A549 (cell line): ENCODE results near the gene ROS1. TPM values are rescaled to one million over a fixed set of nuclear protein-coding genes. Genes with fewer than 3 reads are reported as not detected.

Experiments used
- ATAC-seq, 2 experiments: fragments of 200-7000 bp in 1 of 2; fragments of >200 bp in 1 of 2; cut with Nextera tagmentation in 1 of 2; cut with Tn5 transposase in 1 of 2; 3 replicates each; pipeline versions ENCODE4 v1.8.0 to v1.9.1; 2018 to 2020; ENCODE audit warnings: mild to moderate bottlenecking in 1 of 2, moderate library complexity in 1 of 2
- CTCF ChIA-PET: fragments of 300-600 bp; sonication (Branson Sonifier 250); formaldehyde crosslinking; extraction: SDS; loops from one replicate; lab custom pipeline; 2021; ENCODE audit warnings: antibody characterized with exemption, inconsistent platforms; lab: Yijun Ruan, JAX
- POLR2A ChIA-PET: fragments of 350-600 bp; formaldehyde crosslinking; extraction: SDS; loops from one replicate; lab custom pipeline; 2021; ENCODE audit warnings: antibody characterized with exemption, inconsistent platforms; lab: Yijun Ruan, JAX
- DNase-seq, 2 experiments: peaks; one replicate each; pipeline versions ENCODE4 v3.0.0 to v3.0.0-alpha.2; 2011 to 2016; ENCODE audit warnings: low read depth in 1 of 2, low spot score in 1 of 2
- FAIRE-seq: peaks from 2 replicates; lab custom pipeline; 2011; peaks lifted over from hg19 to GRCh38; lab: Jason Lieb, UNC
- H3K27ac ChIP-seq, 2 experiments: fragments of >200 bp; sonication (Bioruptor Twin); formaldehyde crosslinking; 3 replicates each; pipeline ENCODE4 v1.5.1; 2016 to 2017
- H3K4me1 ChIP-seq: fragments of >200 bp; sonication (Bioruptor Twin); formaldehyde crosslinking; 3 replicates; pipeline ENCODE4 v1.6.1; 2016
- H3K4me2 ChIP-seq: fragments of >200 bp; sonication (Bioruptor Twin); formaldehyde crosslinking; 3 replicates; pipeline ENCODE4 v1.6.1; 2016
- H3K4me3 ChIP-seq: fragments of >200 bp; sonication (Bioruptor Twin); formaldehyde crosslinking; 3 replicates; pipeline ENCODE4 v1.5.1; 2016
- H3K9me3 ChIP-seq: fragments of >200 bp; sonication (Bioruptor Twin); formaldehyde crosslinking; 3 replicates; pipeline ENCODE4 v1.6.1; 2016
- BHLHE40 ChIP-seq: IDR thresholded peaks from 2 replicates; pipeline ENCODE4 v1.6.1; 2012; ENCODE audit warnings: low read depth, low read length, inconsistent platforms
- CBX2 ChIP-seq: fragments of 200-600 bp; sonication (generic); IDR thresholded peaks from 2 replicates; pipeline ENCODE4 v1.6.1; 2016; ENCODE audit warnings: low read depth, mild to moderate bottlenecking, borderline replicate concordance
- CBX8 ChIP-seq: fragments of 200-600 bp; sonication (generic); IDR thresholded peaks from 2 replicates; pipeline ENCODE4 v1.6.1; 2016
- CHD2 ChIP-seq: fragments of 150-350 bp; IDR thresholded peaks from 2 replicates; pipeline ENCODE4 v1.6.1; 2014; ENCODE audit warnings: low read length; ENCODE audit not compliant: partially characterized antibody
- E2F6 ChIP-seq: IDR thresholded peaks from 2 replicates; pipeline ENCODE4 v1.6.1; 2012; ENCODE audit warnings: low read depth, borderline replicate concordance
- GATA3 ChIP-seq: IDR thresholded peaks from 2 replicates; pipeline ENCODE4 v1.6.1; 2012; ENCODE audit warnings: borderline replicate concordance
- HMGXB4 ChIP-seq: fragments of 250-450 bp; sonication (Bioruptor Pico); IDR thresholded peaks from 2 replicates; pipeline ENCODE4 v1.5.0; 2021; ENCODE audit warnings: mild to moderate bottlenecking, moderate library complexity, borderline replicate concordance
- HOXB13 ChIP-seq: fragments of 250-450 bp; sonication (Bioruptor Pico); IDR thresholded peaks from 2 replicates; pipeline ENCODE4 v1.5.0; 2020; ENCODE audit warnings: low read depth, mild to moderate bottlenecking, moderate library complexity
- JUN ChIP-seq, 2 experiments: fragments of >200 bp; sonication (Bioruptor Twin); formaldehyde crosslinking; IDR thresholded peaks; 2 replicates in 1 of 2; 3 replicates in 1 of 2; pipeline ENCODE4 v1.6.1; 2016 to 2017
- JUNB ChIP-seq: fragments of >200 bp; sonication (Bioruptor Twin); formaldehyde crosslinking; IDR thresholded peaks from 2 replicates; pipeline ENCODE4 v1.6.1; 2016
- KDM1A ChIP-seq: fragments of 200-600 bp; sonication (generic); IDR thresholded peaks from 2 replicates; pipeline ENCODE4 v1.6.1; 2016; ENCODE audit warnings: low read depth, mild to moderate bottlenecking
- MAZ ChIP-seq: fragments of 150-350 bp; IDR thresholded peaks from 2 replicates; pipeline ENCODE4 v1.6.1; 2014; ENCODE audit warnings: antibody characterized with exemption, low read depth, low read length, borderline replicate concordance
- MYC ChIP-seq: IDR thresholded peaks from 2 replicates; pipeline ENCODE4 v1.6.1; 2012; ENCODE audit warnings: mild to moderate bottlenecking, inconsistent platforms, low read length, improper control_type of control experiment, borderline replicate concordance
- NFE2L2 ChIP-seq: fragments of 150-350 bp; conservative IDR thresholded peaks from 2 replicates; pipeline ENCODE4 v1.6.1; 2014; ENCODE audit warnings: low read length
- NR3C1 ChIP-seq: fragments of >200 bp; sonication (Bioruptor Twin); formaldehyde crosslinking; IDR thresholded peaks from 3 replicates; pipeline ENCODE4 v1.6.1; 2017
- POLR2A ChIP-seq: IDR thresholded peaks from 2 replicates; pipeline ENCODE4 v1.6.1; 2012; ENCODE audit warnings: mild to moderate bottlenecking, low read length
- REST ChIP-seq: fragments of 200-600 bp; sonication (generic); IDR thresholded peaks from 2 replicates; pipeline ENCODE4 v1.6.1; 2016; ENCODE audit warnings: antibody characterized with exemption, mild to moderate bottlenecking, moderate library complexity
- SMC3 ChIP-seq: fragments of >200 bp; sonication (Bioruptor Twin); formaldehyde crosslinking; IDR thresholded peaks from 3 replicates; pipeline ENCODE4 v1.6.1; 2018; ENCODE audit warnings: inconsistent platforms
- SREBF2 ChIP-seq: fragments of 450-650 bp; IDR thresholded peaks from 2 replicates; pipeline ENCODE4 v1.6.1; 2014; ENCODE audit warnings: mild to moderate bottlenecking, moderate library complexity
- TP53 ChIP-seq: fragments of 250-450 bp; sonication (Bioruptor Pico); IDR thresholded peaks from 2 replicates; pipeline ENCODE4 v1.5.0; 2021; ENCODE audit warnings: mild to moderate bottlenecking, moderate library complexity
- ZNF302 ChIP-seq: fragments of 250-450 bp; sonication (Bioruptor Pico); IDR thresholded peaks from 2 replicates; pipeline ENCODE4 v1.9.0; 2021; ENCODE audit warnings: inconsistent platforms, mild to moderate bottlenecking, moderate library complexity
- WGBS: methylation state at CpG from one replicate; pipeline ENCODE4 v1.1.6; 2017; ENCODE audit errors: missing lambda C conversion rate; 5-methylcytosine and 5-hydroxymethylcytosine counted together
- polyA plus RNA-seq, 4 experiments: library from polyadenylated mRNA; depleted of rRNA in 3 of 4; stranded (reverse); fragments of >200 nt; fragmentation: RNase III in 1 of 4; extraction: RNeasy Plus Mini Kit Qiagen cat#74134 plus additional on column Dnase treatment in 1 of 4; gene quantifications; 2 replicates in 3 of 4; 3 replicates in 1 of 4; pipeline ENCODE4 v1.2.3, GENCODE V29; 2011 to 2017

The ROS1 gene
- polyA plus RNA-seq, 2 of the 4 experiments (the other 2 are of a cell fraction) = 0.17 to 0.18 TPM

GRCh38 chr6:117423754-117424153, 2.0 kb downstream of the ROS1 start:
- ChIA-PET CTCF (interaction anchor here (0.7 kb wide), 1 partner anchor 132 kb away, joined by 5 read pairs; no protein-coding TSS in a partner anchor), POLR2A (no interaction called here)
- 45% methylated on average over 3 of the region's 3 CpGs for WGBS
- no peak for ATAC-seq
- no peak for TF ChIP-seq NR3C1
- TF ChIP-seq MAZ = no peak
- no peak for TF ChIP-seq HMGXB4 (CRISPR knock-in tag)
- no peak for TF ChIP-seq SMC3
- no peak for TF ChIP-seq TP53 (CRISPR knock-in tag)
- no peak for TF ChIP-seq NFE2L2
- no peak for TF ChIP-seq HOXB13 (CRISPR knock-in tag)
- TF ChIP-seq BHLHE40 = no peak
- TF ChIP-seq POLR2A = no peak
- no peak for TF ChIP-seq CBX8
- no peak for TF ChIP-seq REST
- TF ChIP-seq E2F6 = no peak
- TF ChIP-seq, all 56 proteins: peak for 0
- FAIRE-seq = no peak
- no peak for DNase-seq
- Histone ChIP-seq H3K4me2 (no peak overlapping the region), H3K4me1 (peaks cover 13% of the 10 kb centered on the region; the same call in 2 of the 3 replicates), H3K4me3 (no peak overlapping the region), H3K27ac (peak overlapping the region in 1 of 2 experiments; percentile 33; a peak in 1 of 6 replicates), H3K9me3 (no peaks in the 10 kb centered on the region; the same call in 2 of the 3 replicates)

GRCh38 chr6:117418320-117418719, 7.4 kb downstream of the ROS1 start:
- FAIRE-seq (no peak), ATAC-seq (no peak), DNase-seq (no peak)
- Histone ChIP-seq H3K4me1 (peaks cover 14% of the 10 kb centered on the region; the same call in 2 of the 3 replicates), H3K9me3 (no peaks in the 10 kb centered on the region), H3K4me2 (no peak overlapping the region), H3K4me3 (no peak overlapping the region), H3K27ac (no peak overlapping the region)
- POLR2A ChIA-PET = no interaction called here
- TF ChIP-seq MYC = no peak
- no peak for TF ChIP-seq SREBF2
- TF ChIP-seq GATA3 = no peak
- TF ChIP-seq JUNB = no peak
- no peak for TF ChIP-seq CHD2
- no peak for TF ChIP-seq REST
- TF ChIP-seq KDM1A = no peak
- TF ChIP-seq CBX2 = no peak
- TF ChIP-seq SMC3 = no peak
- TF ChIP-seq JUN (IDR thresholded peaks at IDR 0.05) = no peak
- TF ChIP-seq ZNF302 (CRISPR knock-in tag) = no peak
- TF ChIP-seq BHLHE40 = no peak
- CTCF ChIA-PET = no interaction called here
- 70% methylated on average over 4 of the region's 4 CpGs for WGBS
